HG03354 (cell line): ENCODE measurements around the gene PRSS23.
"Not testable (repeated sequence)": the region's sequence is repeated elsewhere in the genome, so short reads cannot be mapped to it uniquely, and the experiment has no call there.

ENCODE experiments used
- ATAC-seq: cut with Tn5 transposase; IDR thresholded peaks from one replicate; pipeline ENCODE4 v1.9.1; 2021; ENCODE audit warnings: mild to moderate bottlenecking; ENCODE audit not compliant: unreplicated experiment, poor library complexity, severe bottlenecking

PRSS23 gene

DNA sequence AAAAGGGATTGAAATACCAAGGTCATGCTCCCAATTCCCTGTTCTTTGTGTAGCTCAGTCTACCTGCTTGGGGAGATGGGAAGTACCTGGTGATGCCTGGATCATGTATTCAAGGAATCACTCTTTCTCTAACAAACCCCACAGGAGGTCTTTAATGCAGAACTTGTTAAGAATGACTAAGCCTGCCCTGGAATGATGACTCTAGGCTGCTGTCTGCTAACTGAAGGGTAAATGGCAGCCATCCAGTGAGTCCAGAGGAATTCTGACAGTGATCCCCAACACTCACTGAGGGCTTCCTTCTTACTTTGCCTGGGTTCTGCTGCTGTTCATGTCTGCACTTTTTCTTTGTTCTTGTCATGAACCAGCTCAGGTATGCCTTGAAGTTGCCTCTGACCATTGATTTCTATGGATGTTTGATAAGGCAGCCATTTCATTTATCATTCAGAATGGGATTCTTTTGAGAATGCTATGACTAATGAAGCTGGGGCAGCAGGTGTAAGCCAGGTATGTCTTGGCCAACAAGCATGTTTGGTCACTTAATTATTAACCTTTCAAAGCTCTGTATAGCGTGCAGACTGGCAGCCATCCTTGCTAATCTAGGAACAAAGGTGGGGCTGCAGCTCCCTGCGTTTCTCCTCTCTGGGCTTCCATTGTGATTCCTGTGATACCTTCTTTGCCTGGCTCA is 11.4 kb downstream of the PRSS23 start:
- ATAC-seq: no peak

- ATAC-seq: no peak
These were observed 12.0 kb downstream of the PRSS23 start for GRCh38 chr11:86812322-86812670.

GRCh38 chr11:86812981-86813380 is 12.6 kb downstream of the PRSS23 start:
- no peak for ATAC-seq

- ATAC-seq: no peak
These were observed 14.4 kb downstream of the PRSS23 start for GRCh38 chr11:86814775-86815174.

GRCh38 chr11:86815726-86816125 is 15.4 kb downstream of the PRSS23 start:
- no peak for ATAC-seq

- ATAC-seq: no peak
These were observed 15.9 kb downstream of the PRSS23 start for GRCh38 chr11:86816251-86816726.

DNA sequence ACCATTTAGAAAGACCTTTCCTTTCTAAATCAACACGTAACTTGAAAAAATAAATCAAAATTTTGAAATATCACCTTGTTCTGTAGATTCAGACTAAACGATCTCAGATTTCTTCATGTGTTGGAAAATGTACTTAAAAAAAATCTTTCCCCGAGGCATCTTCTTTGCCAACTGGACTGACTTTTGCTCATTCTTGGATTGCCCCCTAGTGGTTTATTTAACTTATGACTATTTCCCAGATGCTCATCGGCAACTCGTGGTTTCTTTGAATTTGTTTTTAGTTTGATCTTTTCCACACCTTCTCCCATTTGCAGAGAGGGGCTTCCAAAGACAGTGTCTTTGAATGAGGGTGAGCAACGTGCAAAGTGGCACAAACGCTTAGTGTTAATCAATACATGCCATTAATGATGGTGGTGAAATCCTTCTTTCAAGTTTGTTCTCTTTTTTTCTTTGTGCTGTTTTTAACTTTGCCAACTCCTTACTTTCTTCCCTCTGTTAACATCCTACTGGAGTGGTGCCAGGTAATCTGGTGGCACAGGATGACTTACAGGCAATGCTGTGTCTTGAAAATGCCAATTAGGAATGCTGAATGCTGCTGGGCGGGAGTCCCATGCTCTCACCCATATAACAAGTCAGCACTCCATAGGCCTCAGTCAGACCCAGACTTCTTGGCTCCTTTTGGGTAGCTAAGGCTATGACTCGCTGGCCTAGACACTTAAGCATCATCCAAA is 18.3 kb downstream of the PRSS23 start:
- peak; percentile 78 for ATAC-seq

GRCh38 chr11:86824139-86824538 is 23.8 kb downstream of the PRSS23 start:
- ATAC-seq: not testable (repeated sequence)

GRCh38 chr11:86834376-86834775 is 34.0 kb downstream of the PRSS23 start:
- not testable (repeated sequence) for ATAC-seq

- not testable (repeated sequence) for ATAC-seq
These were observed 44.6 kb downstream of the PRSS23 start for GRCh38 chr11:86844762-86845508.

- ATAC-seq: no peak
These were observed 47.8 kb downstream of the PRSS23 start for GRCh38 chr11:86848132-86848531.

DNA sequence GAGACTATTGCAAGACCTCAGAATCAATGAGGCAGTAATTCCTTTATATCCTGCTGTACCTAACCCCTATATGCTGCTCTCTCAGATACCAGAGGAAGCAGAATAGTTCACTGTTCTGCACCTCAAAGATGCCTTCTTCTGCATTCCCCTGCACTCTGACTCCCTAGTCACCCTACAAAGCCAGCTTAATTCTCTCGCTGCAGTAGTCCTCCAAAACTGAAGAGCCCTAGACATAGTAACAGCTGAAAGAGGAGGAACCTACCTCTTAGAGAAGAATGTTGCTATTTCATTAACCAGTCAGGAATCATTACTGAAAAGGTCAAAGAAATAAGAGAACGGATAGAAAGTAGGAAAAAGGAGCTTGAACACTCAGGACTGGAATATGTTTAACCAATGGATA is 49.3 kb downstream of the PRSS23 start:
- no peak for ATAC-seq
